SH-SY5Y (cell line): ENCODE data around the gene CD151.

ENCODE experiments used
- GATA2 ChIP-seq: IDR thresholded peaks from 2 replicates; pipeline ENCODE4 v1.6.1; 2011; ENCODE audit warnings: mild to moderate bottlenecking, low read depth, low read length
- GATA3 ChIP-seq: IDR thresholded peaks from 2 replicates; pipeline ENCODE4 v1.6.1; 2011; ENCODE audit warnings: low read depth, mild to moderate bottlenecking, low read length, moderate library complexity

GRCh38 chr11:809287-810039, 23.3 kb upstream of the CD151 start, which contains the start of gene RPLP2:
- TF ChIP-seq GATA2 (no peak), GATA3 (no peak)
